ENCODE measurements around the gene PCDH8. TPM values are rescaled to one million over a fixed set of nuclear protein-coding genes. Genes with fewer than 3 reads are reported as not detected.

PCDH8 gene
- polyA plus RNA-seq, 1 of the 3 experiments (the other 2 are of a cell fraction): not detected

GRCh38 chr13:52844836-52845235, 3.6 kb downstream of the PCDH8 start:
- 73% methylated on average over 11 of the region's 11 CpGs for WGBS (ENCODE audit: low lambda C conversion rate)
- H3F3A ChIP-seq (replicated peaks; ENCODE audit: insufficient read depth): no peaks in the 10 kb centered on the region
- H3K27me3 ChIP-seq (ENCODE audit: insufficient read depth): peaks cover 35% of the 10 kb centered on the region

More at GRCh38 chr13:52844836-52845235, 3.6 kb downstream of the PCDH8 start:
- Histone ChIP-seq H3K4me2 (no peak overlapping the region), H2AFZ (ENCODE audit: low read depth) (no peak overlapping the region), H3K9ac (no peak overlapping the region), H4K20me1 (ENCODE audit: insufficient read depth) (no peaks in the 10 kb centered on the region), H3K4me1 (ENCODE audit: control insufficient read depth in 1 of 2, insufficient read depth in 2 of 2, low read depth in 1 of 2, low read length in 1 of 2) (peaks cover 0 to 24% of the 10 kb centered on the region in 2 experiments; a peak in 1 of 4 replicates), H3K79me2 (ENCODE audit: insufficient read depth) (no peaks in the 10 kb centered on the region), H3K36me3 (replicated peaks in 1 of 2; ENCODE audit: control insufficient read depth in 1 of 2, insufficient read depth in 2 of 2, low read length in 1 of 2) (no peaks in the 10 kb centered on the region), H3K27ac (ENCODE audit: low read depth in 2 of 2, low read length in 1 of 2) (no peak overlapping the region), H3K9me3 (no peaks in the 10 kb centered on the region), H3K4me3 (ENCODE audit: low read depth in 2 of 2, low read length in 1 of 2) (no peak overlapping the region), H3K9me2 (no peaks in the 10 kb centered on the region)
- POLR2A ChIA-PET: interaction anchor here (2.4 kb wide), 1 partner anchor 192 kb away, joined by 10 read pairs; the partner anchor contains the start of gene SUGT1
- CTCF ChIA-PET: interaction anchor here (0.6 to 11.3 kb wide), 15 partner anchors 11 to 307 kb away, joined by 3 to 124 read pairs (median 4); partner anchors contain the start of gene SUGT1
- TF ChIP-seq GABPA (IDR thresholded peaks at IDR 0.05; ENCODE audit: low read depth) (no peak), SIN3A (IDR thresholded peaks at IDR 0.05; ENCODE audit: borderline replicate concordance, low read depth, low read length) (no peak), ELF1 (IDR thresholded peaks at IDR 0.05) (no peak), NFIC (IDR thresholded peaks at IDR 0.05; ENCODE audit: borderline replicate concordance) (no peak), RCOR1 (IDR thresholded peaks at IDR 0.05; ENCODE audit: low read length) (no peak), REST (IDR thresholded peaks at IDR 0.05; ENCODE audit: low read depth, low read length) (no peak), TAF1 (IDR thresholded peaks at IDR 0.05; ENCODE audit: borderline replicate concordance, low read depth, low read length) (no peak), EZH2phosphoT487 (IDR thresholded peaks at IDR 0.05; ENCODE audit: borderline replicate concordance, low read depth) (no peak), NRF1 (IDR thresholded peaks at IDR 0.05; ENCODE audit: low read depth, low read length) (no peak), PBX3 (IDR thresholded peaks at IDR 0.05) (no peak)
- no peak for DNase-seq

All from SK-N-SH (cell line).